GM12878 (cell line): Measurements from ENCODE around the gene LDLRAD4.

Source experiments
- CTCF ChIP-seq, 3 experiments: IDR thresholded peaks in 2 of 3; conservative IDR thresholded peaks in 1 of 3; 2 replicates each; pipeline ENCODE4 v1.5.1; 2011; ENCODE audit warnings: low read depth in 3 of 3, low read length in 3 of 3, mild to moderate bottlenecking in 3 of 3, control low read depth in 2 of 3, moderate library complexity in 2 of 3, inconsistent platforms in 1 of 3, mixed read lengths in 1 of 3; ENCODE audit not compliant: control insufficient read depth in 2 of 3, insufficient read depth in 1 of 3; ENCODE audit errors: extremely low read depth in 1 of 3
- ESRRA ChIP-seq: IDR thresholded peaks from 2 replicates; pipeline ENCODE4 v1.6.1; 2012; ENCODE audit warnings: mild to moderate bottlenecking, low read length, improper control_type of control experiment
- POLR2AphosphoS5 ChIP-seq: IDR thresholded peaks from 2 replicates; pipeline ENCODE4 v1.6.1; 2011; ENCODE audit warnings: mild to moderate bottlenecking, low read length, inconsistent platforms

GRCh38 chr18:13562494-13563029 is 344.0 kb downstream of the LDLRAD4 start:
- TF ChIP-seq ESRRA (no peak), CTCF (IDR thresholded peaks at IDR 0.05 in 2 of 3, conservative IDR thresholded peaks at IDR 0.05 in 1 of 3; ENCODE audit: control insufficient read depth in 2 of 3, extremely low read depth in 1 of 3, insufficient read depth in 1 of 3, low read depth in 3 of 3, low read length in 3 of 3) (no peak), POLR2AphosphoS5 (no peak; the same call in none of the 2 replicates)
